ENCODE measurements around the gene CEND1. TPM values are rescaled to one million over a fixed set of nuclear protein-coding genes. Genes with fewer than 3 reads are reported as not detected.

Gene CEND1
- total and polyA plus RNA-seq, 2 of the 13 experiments (the other 11 are each of a cell fraction or from before 2014, with no cell fraction given), result not detected

GRCh38 chr11:803770-804598, 14.1 kb upstream of the CEND1 start (continued):
- no peak for TF ChIP-seq PHF20 (CRISPR knock-in tag; IDR thresholded peaks at IDR 0.05)
- no peak for TF ChIP-seq NFYC (CRISPR knock-in tag; IDR thresholded peaks at IDR 0.05)
- no peak for TF ChIP-seq GATA4 (IDR thresholded peaks at IDR 0.05; ENCODE audit: borderline replicate concordance, low read depth)
- TF ChIP-seq ZFP36L2 (CRISPR knock-in tag; IDR thresholded peaks at IDR 0.05), result no peak
- no peak for TF ChIP-seq KMT2B (CRISPR knock-in tag; IDR thresholded peaks at IDR 0.05)
- no peak for TF ChIP-seq RNF2 (conservative IDR thresholded peaks at IDR 0.05; ENCODE audit: low read depth)
- TF ChIP-seq ZMYM2 (CRISPR knock-in tag; IDR thresholded peaks at IDR 0.05), result no peak
- TF ChIP-seq U2AF1 (optimal IDR thresholded peaks at IDR 0.05; ENCODE audit: low read depth, low read length), result no peak
- TF ChIP-seq ZBTB40 (IDR thresholded peaks at IDR 0.05), result no peak
- 0 out of 2 replicates have a peak, but pooled peaks have one; percentile 36 for TF ChIP-seq ZBTB40 (CRISPR knock-in tag; IDR thresholded peaks at IDR 0.05)
- TF ChIP-seq SYNCRIP (IDR thresholded peaks at IDR 0.05; ENCODE audit: insufficient read depth, low read depth, low read length), result no peak
- no peak for TF ChIP-seq ZNF207 (IDR thresholded peaks at IDR 0.05; ENCODE audit: borderline replicate concordance)
- no peak for TF ChIP-seq ARID4A (CRISPR knock-in tag; IDR thresholded peaks at IDR 0.05; ENCODE audit: borderline replicate concordance)
- TF ChIP-seq ZNF616 (CRISPR knock-in tag; IDR thresholded peaks at IDR 0.05; ENCODE audit: low read depth), result no peak
- TF ChIP-seq PAX8 (CRISPR knock-in tag; IDR thresholded peaks at IDR 0.05; ENCODE audit: borderline replicate concordance), result no peak

Measured in HepG2 (cell line).